ENCODE results near the gene MEF2D.

Gene MEF2D

GRCh38 chr1:156433602-156434001, 67.0 kb downstream of the MEF2D start:
- Mint-ChIP-seq H3K4me3 (no peak overlapping the region), H3K27ac (no peak overlapping the region), H3K9me3 (no peaks in the 10 kb centered on the region), H3K27me3 (peaks cover 94% of the 10 kb centered on the region), H3K36me3 (ENCODE audit: low read depth) (no peaks in the 10 kb centered on the region), H3K4me1 (ENCODE audit: low read depth) (peaks cover 43% of the 10 kb centered on the region)
- DNase-seq = no peak

- H3K4me3 Mint-ChIP-seq = no peak overlapping the region
- DNase-seq = no peak
- no peaks in the 10 kb centered on the region for H3K9me3 Mint-ChIP-seq
- peaks cover 38% of the 10 kb centered on the region for H3K4me1 Mint-ChIP-seq (ENCODE audit: low read depth)
- no peaks in the 10 kb centered on the region for H3K36me3 Mint-ChIP-seq (ENCODE audit: low read depth)
- no peak overlapping the region for H3K27ac Mint-ChIP-seq
- H3K27me3 Mint-ChIP-seq = peaks cover 95% of the 10 kb centered on the region
Measured at GRCh38 chr1:156433032-156433431, 67.5 kb downstream of the MEF2D start.

GRCh38 chr1:156432669-156433018, 67.9 kb downstream of the MEF2D start:
- Mint-ChIP-seq H3K36me3 (ENCODE audit: low read depth) (no peaks in the 10 kb centered on the region), H3K9me3 (no peaks in the 10 kb centered on the region), H3K27me3 (peaks cover 96% of the 10 kb centered on the region), H3K4me1 (ENCODE audit: low read depth) (peaks cover 34% of the 10 kb centered on the region), H3K4me3 (no peak overlapping the region), H3K27ac (no peak overlapping the region)
- DNase-seq = no peak

- Mint-ChIP-seq H3K36me3 (ENCODE audit: low read depth) (no peaks in the 10 kb centered on the region), H3K9me3 (no peaks in the 10 kb centered on the region), H3K27ac (no peak overlapping the region), H3K4me3 (no peak overlapping the region), H3K4me1 (ENCODE audit: low read depth) (peaks cover 29% of the 10 kb centered on the region), H3K27me3 (peaks cover 96% of the 10 kb centered on the region)
- DNase-seq = no peak
Measured at GRCh38 chr1:156431769-156432668, 68.6 kb downstream of the MEF2D start.

- Mint-ChIP-seq H3K9me3 (no peaks in the 10 kb centered on the region), H3K4me1 (ENCODE audit: low read depth) (peaks cover 24% of the 10 kb centered on the region), H3K27me3 (peaks cover 95% of the 10 kb centered on the region), H3K27ac (no peak overlapping the region), H3K36me3 (ENCODE audit: low read depth) (no peaks in the 10 kb centered on the region), H3K4me3 (no peak overlapping the region)
- DNase-seq = no peak
Measured at GRCh38 chr1:156431366-156431765, 69.2 kb downstream of the MEF2D start.

- no peaks in the 10 kb centered on the region for H3K36me3 Mint-ChIP-seq (ENCODE audit: low read depth)
Measured at GRCh38 chr1:156430866-156431265, 69.7 kb downstream of the MEF2D start.

GRCh38 chr1:156430303-156430702, 70.3 kb downstream of the MEF2D start:
- H3K36me3 Mint-ChIP-seq (ENCODE audit: low read depth) = no peaks in the 10 kb centered on the region
- no peak overlapping the region for H3K4me3 Mint-ChIP-seq
- no peaks in the 10 kb centered on the region for H3K9me3 Mint-ChIP-seq
- H3K27ac Mint-ChIP-seq = no peak overlapping the region
- peaks cover 20% of the 10 kb centered on the region for H3K4me1 Mint-ChIP-seq (ENCODE audit: low read depth)
- no peak for DNase-seq
- H3K27me3 Mint-ChIP-seq = peaks cover 96% of the 10 kb centered on the region

More at GRCh38 chr1:156430866-156431265, 69.7 kb downstream of the MEF2D start:
- H3K4me1 Mint-ChIP-seq (ENCODE audit: low read depth) = peaks cover 23% of the 10 kb centered on the region
- no peaks in the 10 kb centered on the region for H3K9me3 Mint-ChIP-seq
- H3K4me3 Mint-ChIP-seq = no peak overlapping the region
- no peak overlapping the region for H3K27ac Mint-ChIP-seq
- peaks cover 98% of the 10 kb centered on the region for H3K27me3 Mint-ChIP-seq
- no peak for DNase-seq

GRCh38 chr1:156429313-156430060, 71.1 kb downstream of the MEF2D start:
- no peak overlapping the region for H3K4me3 Mint-ChIP-seq
- peaks cover 16% of the 10 kb centered on the region for H3K4me1 Mint-ChIP-seq (ENCODE audit: low read depth)
- H3K9me3 Mint-ChIP-seq = no peaks in the 10 kb centered on the region
- no peak overlapping the region for H3K27ac Mint-ChIP-seq
- H3K27me3 Mint-ChIP-seq = peaks cover 96% of the 10 kb centered on the region
- no peak for DNase-seq
- H3K36me3 Mint-ChIP-seq (ENCODE audit: low read depth) = no peaks in the 10 kb centered on the region

- peaks cover 96% of the 10 kb centered on the region for H3K27me3 Mint-ChIP-seq
- no peak for DNase-seq
- H3K4me1 Mint-ChIP-seq (ENCODE audit: low read depth) = peaks cover 13% of the 10 kb centered on the region
- H3K36me3 Mint-ChIP-seq (ENCODE audit: low read depth) = no peaks in the 10 kb centered on the region
- no peaks in the 10 kb centered on the region for H3K9me3 Mint-ChIP-seq
- no peak overlapping the region for H3K4me3 Mint-ChIP-seq
- no peak overlapping the region for H3K27ac Mint-ChIP-seq
Measured at GRCh38 chr1:156428746-156429288, 71.8 kb downstream of the MEF2D start.

- H3K27me3 Mint-ChIP-seq = peaks cover 96% of the 10 kb centered on the region
- H3K4me3 Mint-ChIP-seq = no peak overlapping the region
- H3K36me3 Mint-ChIP-seq (ENCODE audit: low read depth) = no peaks in the 10 kb centered on the region
- H3K4me1 Mint-ChIP-seq (ENCODE audit: low read depth) = peaks cover 5% of the 10 kb centered on the region
- no peaks in the 10 kb centered on the region for H3K9me3 Mint-ChIP-seq
- no peak for DNase-seq
- no peak overlapping the region for H3K27ac Mint-ChIP-seq
Measured at GRCh38 chr1:156427957-156428356, 72.6 kb downstream of the MEF2D start.

- H3K27ac Mint-ChIP-seq = no peak overlapping the region
- H3K4me1 Mint-ChIP-seq (ENCODE audit: low read depth) = peaks cover 12% of the 10 kb centered on the region
- no peak overlapping the region for H3K4me3 Mint-ChIP-seq
- DNase-seq = no peak
- H3K9me3 Mint-ChIP-seq = no peaks in the 10 kb centered on the region
- peaks cover 93% of the 10 kb centered on the region for H3K27me3 Mint-ChIP-seq
- no peaks in the 10 kb centered on the region for H3K36me3 Mint-ChIP-seq (ENCODE audit: low read depth)
Measured at GRCh38 chr1:156425943-156426342, 74.6 kb downstream of the MEF2D start.

- Mint-ChIP-seq H3K27ac (no peak overlapping the region), H3K4me1 (ENCODE audit: low read depth) (peaks cover 20% of the 10 kb centered on the region), H3K27me3 (peaks cover 93% of the 10 kb centered on the region), H3K9me3 (no peaks in the 10 kb centered on the region), H3K4me3 (no peak overlapping the region), H3K36me3 (ENCODE audit: low read depth) (no peaks in the 10 kb centered on the region)
- DNase-seq = no peak
Measured at GRCh38 chr1:156424806-156425432, 75.7 kb downstream of the MEF2D start.

GRCh38 chr1:156423422-156424352, 76.9 kb downstream of the MEF2D start:
- no peak overlapping the region for H3K4me3 Mint-ChIP-seq
- no peak overlapping the region for H3K27ac Mint-ChIP-seq
- H3K4me1 Mint-ChIP-seq (ENCODE audit: low read depth) = peaks cover 26% of the 10 kb centered on the region
- H3K27me3 Mint-ChIP-seq = peaks cover 93% of the 10 kb centered on the region
- no peaks in the 10 kb centered on the region for H3K9me3 Mint-ChIP-seq
- no peak for DNase-seq
- no peaks in the 10 kb centered on the region for H3K36me3 Mint-ChIP-seq (ENCODE audit: low read depth)

Measured in activated T-cell treated with anti-CD3 and anti-CD28 coated beads, Interleukin-2, amount 50 U/mL, for 24 hours (primary cell).